Right lobe of liver (tissue), 4 donors: ENCODE data around the gene PTPRN2.

Source experiments
- POLR2A ChIP-seq: fragments of 450-650 bp; IDR thresholded peaks from one replicate; pipeline ENCODE4 v1.6.1; 2017; ENCODE audit warnings: antibody characterized with exemption, mild to moderate bottlenecking
- TF ChIP-seq, protein P1 (sequence below), 4 donors: fragments of 200-600 bp in 3 of 4; fragments of 450-650 bp in 1 of 4; IDR thresholded peaks; one replicate each; pipeline versions ENCODE4 v1.5.1 to v1.8.0; 2016 to 2022; ENCODE audit warnings: antibody characterized with exemption in 4 of 4, mild to moderate bottlenecking in 2 of 4
- donor health status: DM: no; HTN: no; CAD: no.
- donor health status: DM: no; HTN: no; CAD: no.
- donor health status: DM: no; HTN: yes; CAD: no.

DNA sequence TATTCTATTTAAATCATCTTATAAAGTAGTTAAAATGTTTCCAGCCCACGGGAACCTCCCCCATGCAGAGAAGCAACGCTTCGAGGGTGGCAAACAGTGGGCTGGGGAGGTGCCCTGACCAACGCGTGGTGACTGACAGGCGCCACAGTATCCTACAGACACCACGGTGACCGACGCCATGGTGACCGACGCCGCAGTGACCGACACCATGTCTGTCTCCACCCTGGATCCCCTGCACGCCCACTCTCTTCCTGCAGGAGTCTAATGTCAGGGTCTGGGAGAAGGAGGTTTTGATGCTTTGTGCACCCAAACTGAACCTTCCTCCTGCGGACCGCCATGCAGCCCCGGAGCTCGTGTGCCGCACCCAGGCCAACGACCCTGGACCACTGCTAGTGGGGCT lies 464.4 kb downstream of the PTPRN2 start:
- TF ChIP-seq POLR2A, result no peak
- TF ChIP-seq, protein P1, sequence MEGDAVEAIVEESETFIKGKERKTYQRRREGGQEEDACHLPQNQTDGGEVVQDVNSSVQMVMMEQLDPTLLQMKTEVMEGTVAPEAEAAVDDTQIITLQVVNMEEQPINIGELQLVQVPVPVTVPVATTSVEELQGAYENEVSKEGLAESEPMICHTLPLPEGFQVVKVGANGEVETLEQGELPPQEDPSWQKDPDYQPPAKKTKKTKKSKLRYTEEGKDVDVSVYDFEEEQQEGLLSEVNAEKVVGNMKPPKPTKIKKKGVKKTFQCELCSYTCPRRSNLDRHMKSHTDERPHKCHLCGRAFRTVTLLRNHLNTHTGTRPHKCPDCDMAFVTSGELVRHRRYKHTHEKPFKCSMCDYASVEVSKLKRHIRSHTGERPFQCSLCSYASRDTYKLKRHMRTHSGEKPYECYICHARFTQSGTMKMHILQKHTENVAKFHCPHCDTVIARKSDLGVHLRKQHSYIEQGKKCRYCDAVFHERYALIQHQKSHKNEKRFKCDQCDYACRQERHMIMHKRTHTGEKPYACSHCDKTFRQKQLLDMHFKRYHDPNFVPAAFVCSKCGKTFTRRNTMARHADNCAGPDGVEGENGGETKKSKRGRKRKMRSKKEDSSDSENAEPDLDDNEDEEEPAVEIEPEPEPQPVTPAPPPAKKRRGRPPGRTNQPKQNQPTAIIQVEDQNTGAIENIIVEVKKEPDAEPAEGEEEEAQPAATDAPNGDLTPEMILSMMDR (IDR thresholded peaks at IDR 0.05), result no peak
